OCI-LY7 (cell line): Measurements from ENCODE around the gene GTF2IRD1. TPM values are rescaled to one million over a fixed set of nuclear protein-coding genes. Genes with fewer than 3 reads are reported as not detected.

Experiments
- BruUV-seq: library from RNA; stranded (reverse); fragments of 400-500 nt; replicated peaks from 2 replicates; lab custom pipeline; 2021; lab: Mats Ljungman, UMichigan
- CTCF ChIA-PET: fragments of 300-600 bp; sonication (Branson Sonifier 250); formaldehyde crosslinking; loops from one replicate; lab custom pipeline; 2022; ENCODE audit warnings: antibody characterized with exemption; ENCODE audit not compliant: unreplicated experiment; lab: Charles Lee
- POLR2A ChIA-PET: fragments of 300-600 bp; sonication (Branson Sonifier 250); formaldehyde crosslinking; loops from one replicate; lab custom pipeline; 2022; ENCODE audit warnings: antibody characterized with exemption; lab: Charles Lee
- DNase-seq: peaks from one replicate; pipeline ENCODE4 v3.0.0-alpha.2; 2015; ENCODE audit warnings: low spot score
- H2AFZ ChIP-seq: fragments of 200-600 bp; sonication (generic), shearing (Covaris generic); 2 replicates; pipeline ENCODE4 v1.6.1; 2014; ENCODE audit warnings: mild to moderate bottlenecking, antibody characterized with exemption, low read length, moderate library complexity
- H3K27ac ChIP-seq: fragments of 200-600 bp; sonication (generic); 2 replicates; pipeline ENCODE4 v1.5.1; 2014; ENCODE audit warnings: mixed run types, low read depth, mild to moderate bottlenecking, moderate library complexity, low read length, inconsistent platforms; ENCODE audit not compliant: poor library complexity, severe bottlenecking
- H3K36me3 ChIP-seq: fragments of 200-600 bp; sonication (generic); 2 replicates; pipeline ENCODE4 v1.6.1; 2014; ENCODE audit warnings: mild to moderate bottlenecking, antibody characterized with exemption, low read length, moderate library complexity, mixed read lengths; ENCODE audit not compliant: insufficient read depth
- H3K4me1 ChIP-seq: fragments of 200-600 bp; sonication (generic); 2 replicates; pipeline ENCODE4 v1.5.1; 2014; ENCODE audit warnings: mild to moderate bottlenecking, low read length; ENCODE audit not compliant: insufficient read depth, poor library complexity, severe bottlenecking
- H3K4me2 ChIP-seq: fragments of 200-600 bp; sonication (generic); 2 replicates; pipeline ENCODE4 v1.6.1; 2014; ENCODE audit warnings: mild to moderate bottlenecking, low read length
- H3K4me3 ChIP-seq: fragments of 200-600 bp; sonication (generic); 2 replicates; pipeline ENCODE4 v1.5.1; 2014; ENCODE audit warnings: mild to moderate bottlenecking, low read depth, low read length; ENCODE audit not compliant: poor library complexity, severe bottlenecking
- H3K79me2 ChIP-seq: fragments of 200-600 bp; sonication (generic); 2 replicates; pipeline ENCODE4 v1.6.1; 2016; ENCODE audit warnings: low read depth, mild to moderate bottlenecking, low read length, moderate library complexity, mixed read lengths; ENCODE audit not compliant: insufficient read depth
- H3K9me2 ChIP-seq: fragments of 200-600 bp; sonication (generic); 2 replicates; pipeline ENCODE4 v1.6.1; 2016; ENCODE audit warnings: mild to moderate bottlenecking, low read length, mixed read lengths; ENCODE audit not compliant: insufficient read depth
- H3K9me3 ChIP-seq: fragments of 200-600 bp; sonication (generic); 2 replicates; pipeline ENCODE4 v1.6.1; 2014; ENCODE audit warnings: mild to moderate bottlenecking, mixed run types, low read length, mixed read lengths
- H4K20me1 ChIP-seq: fragments of 200-600 bp; sonication (generic); 2 replicates; pipeline ENCODE4 v1.6.1; 2014; ENCODE audit warnings: mild to moderate bottlenecking, antibody characterized with exemption, low read length, moderate library complexity, mixed read lengths; ENCODE audit not compliant: insufficient read depth
- EZH2phosphoT487 ChIP-seq: fragments of 200-600 bp; sonication (generic); IDR thresholded peaks from 2 replicates; pipeline ENCODE4 v1.6.1; 2018; ENCODE audit warnings: low read depth, borderline replicate concordance, mild to moderate bottlenecking, mixed run types, antibody characterized with exemption, low read length, moderate library complexity, mixed read lengths
- intact Hi-C: fragments of 100-400 bp; cut with micrococcal nuclease; formaldehyde crosslinking; loops from one replicate; pipeline ENCODE4 v1.10.0; 2022; ENCODE audit not compliant: unreplicated experiment
- total RNA-seq, 2 experiments: library from RNA; depleted of rRNA in 1 of 2; stranded (reverse); fragments of >200 nt in 1 of 2; shearing (Covaris generic) in 1 of 2; gene quantifications; 2 replicates each; pipeline ENCODE4 v1.2.3, GENCODE V29; 2014 to 2022
- TF ChIP-seq, protein P1 (sequence below): fragments of 200-600 bp; sonication (generic); conservative IDR thresholded peaks from 2 replicates; pipeline ENCODE4 v1.5.1; 2014; ENCODE audit warnings: mild to moderate bottlenecking, antibody characterized with exemption, low read length, moderate library complexity, mixed read lengths

Gene GTF2IRD1
- total RNA-seq, 2 experiments from 2014 or later, result 4.4 to 34.3 TPM

DNA sequence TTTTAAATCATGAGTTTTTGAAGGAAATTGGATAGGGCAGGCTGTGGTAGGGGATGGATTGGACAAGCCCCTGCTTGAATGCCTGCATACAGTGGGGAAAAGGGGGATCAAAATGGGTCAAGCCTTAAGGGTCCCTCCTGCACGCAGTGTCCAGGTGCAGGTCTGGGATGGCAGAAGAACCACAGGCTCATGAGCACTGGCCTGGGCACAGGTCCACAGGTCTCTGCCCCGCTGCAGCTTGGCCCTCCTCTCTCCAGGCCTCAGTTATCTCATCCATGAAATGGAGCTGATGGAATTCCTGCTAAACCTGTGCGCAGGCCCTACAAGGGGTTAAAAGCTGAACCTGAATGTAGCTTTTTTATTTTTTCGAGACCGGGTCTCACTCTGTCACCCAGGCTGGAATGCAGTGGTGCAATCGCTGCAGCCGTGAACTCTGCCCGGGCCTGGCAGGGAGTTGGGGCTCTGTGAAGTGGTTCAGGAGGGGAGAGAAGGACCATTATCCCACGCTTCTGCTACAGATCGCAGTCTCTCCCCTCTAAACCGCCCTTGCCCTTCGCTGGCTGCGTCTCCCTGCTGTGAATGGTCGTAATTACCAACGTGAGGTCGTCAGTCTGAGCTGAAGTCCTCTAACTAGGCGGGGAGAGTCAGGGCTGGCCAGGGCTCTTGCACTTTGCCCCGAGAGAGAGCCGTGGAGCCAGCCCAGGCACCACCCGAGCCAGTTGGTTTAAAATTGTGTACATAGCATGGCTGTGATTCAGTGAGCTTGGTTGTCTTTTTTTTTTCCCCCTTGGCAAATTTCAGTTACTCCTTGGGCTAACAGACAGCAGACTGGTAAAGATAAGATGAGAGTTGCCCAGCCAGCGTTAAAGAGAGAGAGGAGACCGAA is 126.3 kb downstream of the GTF2IRD1 start:
- Histone ChIP-seq H3K9me2 (no peaks in the 10 kb centered on the region), H2AFZ (no peak overlapping the region), H3K4me2 (no peak overlapping the region), H3K27ac (no peak overlapping the region), H3K9me3 (no peaks in the 10 kb centered on the region), H3K79me2 (no peaks in the 10 kb centered on the region), H3K4me1 (no peaks in the 10 kb centered on the region), H4K20me1 (no peaks in the 10 kb centered on the region), H3K36me3 (no peaks in the 10 kb centered on the region), H3K4me3 (no peak overlapping the region)
- intact Hi-C loops, result no loop called here
- ChIA-PET POLR2A (no interaction called here), CTCF (no interaction called here)
- no peak for DNase-seq
- no TSS peak for BruUV-seq
- no peak for TF ChIP-seq EZH2phosphoT487
- TF ChIP-seq, protein P1, sequence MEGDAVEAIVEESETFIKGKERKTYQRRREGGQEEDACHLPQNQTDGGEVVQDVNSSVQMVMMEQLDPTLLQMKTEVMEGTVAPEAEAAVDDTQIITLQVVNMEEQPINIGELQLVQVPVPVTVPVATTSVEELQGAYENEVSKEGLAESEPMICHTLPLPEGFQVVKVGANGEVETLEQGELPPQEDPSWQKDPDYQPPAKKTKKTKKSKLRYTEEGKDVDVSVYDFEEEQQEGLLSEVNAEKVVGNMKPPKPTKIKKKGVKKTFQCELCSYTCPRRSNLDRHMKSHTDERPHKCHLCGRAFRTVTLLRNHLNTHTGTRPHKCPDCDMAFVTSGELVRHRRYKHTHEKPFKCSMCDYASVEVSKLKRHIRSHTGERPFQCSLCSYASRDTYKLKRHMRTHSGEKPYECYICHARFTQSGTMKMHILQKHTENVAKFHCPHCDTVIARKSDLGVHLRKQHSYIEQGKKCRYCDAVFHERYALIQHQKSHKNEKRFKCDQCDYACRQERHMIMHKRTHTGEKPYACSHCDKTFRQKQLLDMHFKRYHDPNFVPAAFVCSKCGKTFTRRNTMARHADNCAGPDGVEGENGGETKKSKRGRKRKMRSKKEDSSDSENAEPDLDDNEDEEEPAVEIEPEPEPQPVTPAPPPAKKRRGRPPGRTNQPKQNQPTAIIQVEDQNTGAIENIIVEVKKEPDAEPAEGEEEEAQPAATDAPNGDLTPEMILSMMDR, result no peak

DNA sequence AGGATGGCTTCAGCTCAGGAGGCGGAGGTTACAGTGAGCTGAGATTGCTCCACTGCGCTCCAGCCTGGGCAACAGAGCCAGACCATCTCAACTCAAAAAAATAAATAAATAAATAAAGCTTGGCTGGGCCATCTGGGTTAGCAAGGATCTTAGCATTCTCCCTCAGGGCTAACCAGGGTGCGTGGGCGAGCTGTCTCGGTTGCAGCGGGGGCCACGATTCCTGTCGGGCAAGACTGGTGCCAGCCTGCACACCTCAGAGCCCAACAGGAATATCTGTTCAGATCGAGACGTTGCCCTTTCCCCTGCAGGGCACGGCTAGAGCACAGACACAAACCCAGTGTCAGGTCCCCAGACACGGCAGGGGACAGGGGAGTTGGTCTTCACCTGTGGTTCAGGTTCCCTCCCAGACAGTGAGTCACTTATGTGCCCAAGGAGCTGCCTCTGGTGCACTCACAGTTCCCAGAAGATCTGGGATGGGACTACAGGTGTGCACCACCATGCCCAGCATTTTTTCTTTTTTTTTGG is 128.3 kb downstream of the GTF2IRD1 start:
- Histone ChIP-seq H3K9me2 (no peaks in the 10 kb centered on the region), H3K79me2 (no peaks in the 10 kb centered on the region), H3K36me3 (no peaks in the 10 kb centered on the region), H3K4me2 (no peak overlapping the region), H3K4me3 (no peak overlapping the region), H3K27ac (no peak overlapping the region), H3K4me1 (peaks cover under 1% of the 10 kb centered on the region), H4K20me1 (no peaks in the 10 kb centered on the region), H2AFZ (no peak overlapping the region), H3K9me3 (no peaks in the 10 kb centered on the region)
- intact Hi-C loops, result no loop called here
- no peak for DNase-seq
- TF ChIP-seq, protein P1, result no peak
- TF ChIP-seq EZH2phosphoT487, result no peak
- no TSS peak for BruUV-seq
- CTCF ChIA-PET, result no interaction called here
- POLR2A ChIA-PET, result no interaction called here
